Measurements from ENCODE around the gene ADAM10.

GRCh38 chr15:58690703-58691102 is 58.8 kb downstream of the ADAM10 start:
- TF ChIP-seq CTCF (conservative IDR thresholded peaks at IDR 0.05; ENCODE audit: low read length) (no peak), EZH2phosphoT487 (IDR thresholded peaks at IDR 0.05; ENCODE audit: borderline replicate concordance, low read depth, low read length) (no peak)
